ENCODE results near the gene ATP13A3.

- TF ChIP-seq PKNOX1 (IDR thresholded peaks at IDR 0.05) (no peak), SP1 (IDR thresholded peaks at IDR 0.05) (no peak), FOXM1 (IDR thresholded peaks at IDR 0.05; ENCODE audit: borderline replicate concordance) (no peak), ZNF384 (IDR thresholded peaks at IDR 0.05) (no peak), SUZ12 (IDR thresholded peaks at IDR 0.05) (no peak), FOXA1 (IDR thresholded peaks at IDR 0.05) (no peak)
These were observed 9.6 kb upstream of the ATP13A3 start for GRCh38 chr3:194496217-194496919.

Data from HEK293T (cell line).